Measurements from ENCODE around the gene ZFYVE28. TPM values are rescaled to one million over a fixed set of nuclear protein-coding genes. Genes with fewer than 3 reads are reported as not detected.

The ZFYVE28 gene
- total and polyA plus RNA-seq, 3 experiments from 2014 or later, result 12.9 to 14.8 (median 13.2) TPM

DNA sequence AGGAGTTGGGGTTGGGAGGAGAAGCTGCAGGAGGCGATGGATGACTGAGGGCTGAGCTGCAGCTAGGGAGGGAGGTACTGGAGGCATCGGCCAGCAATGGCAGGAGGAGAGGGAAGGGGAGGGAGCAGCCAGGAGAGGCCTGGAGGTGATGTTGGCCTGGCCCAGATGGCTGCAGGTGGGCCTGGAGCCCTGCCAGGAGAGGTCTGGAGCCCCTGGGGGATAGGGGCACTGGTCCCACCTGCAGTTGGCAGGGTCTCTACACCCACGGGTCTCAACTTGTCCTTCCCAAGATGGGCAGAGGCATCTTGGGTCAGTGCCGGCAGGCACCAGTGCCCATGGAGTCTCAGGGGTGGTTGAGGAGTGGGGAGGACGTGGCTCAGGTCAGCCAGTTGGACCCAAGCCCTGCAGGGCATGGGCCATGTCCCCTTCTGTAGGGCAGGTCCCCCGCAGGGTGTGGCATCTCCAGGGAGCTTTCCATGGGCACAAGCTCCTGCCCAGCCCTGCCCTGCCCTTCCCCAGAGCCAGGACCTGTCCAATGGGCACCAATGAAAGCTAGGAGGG lies 153.9 kb downstream of the ZFYVE28 start:
- H3K9me3 Mint-ChIP-seq, result no peaks in the 10 kb centered on the region
- H3K36me3 Mint-ChIP-seq, result peaks cover 0 to 7% (median 0%) of the 10 kb centered on the region in 3 donors
- POLR2A ChIA-PET, result interaction anchor here (1.0 kb wide), 1 partner anchor 204 kb away, joined by 3 read pairs; the partner anchor contains the start of gene RNF4

DNA sequence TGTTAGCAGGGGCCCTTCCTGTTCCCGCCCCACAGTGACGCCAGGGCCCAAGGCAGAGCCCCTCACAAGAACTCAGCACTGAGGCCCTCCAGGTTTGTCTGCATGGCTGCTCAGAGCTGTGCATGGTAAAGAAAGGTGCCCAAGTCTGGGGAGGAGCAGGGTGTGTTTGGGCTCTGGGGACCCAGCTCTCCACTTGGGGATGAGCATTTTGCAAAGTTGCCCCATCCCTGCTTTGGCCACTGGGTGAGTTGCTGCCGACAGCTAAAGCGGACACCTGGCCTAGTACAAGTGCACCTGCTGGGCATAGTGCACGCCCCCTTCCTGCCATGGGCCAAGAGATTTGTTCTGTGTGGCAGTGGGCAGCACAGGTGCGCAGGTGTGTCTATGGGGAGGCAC lies 154.5 kb downstream of the ZFYVE28 start:
- Mint-ChIP-seq H3K4me3 (peak overlapping the region in 5 of 7 donors; percentile 11 to 90 (median 74)), H3K36me3 (peaks cover 0 to 6% (median 0%) of the 10 kb centered on the region in 3 donors), H3K9me3 (no peaks in the 10 kb centered on the region), H3K27me3 (no peaks in the 10 kb centered on the region), H3K27ac (peak overlapping the region in 5 of 8 donors; percentile 50 to 96 (median 73)), H3K4me1 (peaks cover 0 to 16% (median 4%) of the 10 kb centered on the region in 3 donors)
- Histone ChIP-seq H3K9me3 (ENCODE audit: low read length) (no peaks in the 10 kb centered on the region), H3K36me3 (ENCODE audit: insufficient read depth, low read length) (no peaks in the 10 kb centered on the region), H3K4me1 (ENCODE audit: insufficient read depth, low read length) (peaks cover 23% of the 10 kb centered on the region), H3K4me3 (ENCODE audit: low read length) (no peak overlapping the region), H3K27ac (ENCODE audit: low read depth, low read length) (no peak overlapping the region), H3K27me3 (ENCODE audit: insufficient read depth, low read length, poor library complexity, severe bottlenecking) (no peaks in the 10 kb centered on the region)
- ChIA-PET POLR2A (no interaction called here), CTCF (interaction anchor here (1.0 to 1.3 kb wide), 3 partner anchors 10 to 177 kb away, joined by 3 read pairs; no protein-coding TSS in a partner anchor)
- peak in 1 of 5 donors; percentile 39 for DNase-seq

More for the DNA sequence above, 153.9 kb downstream of the ZFYVE28 start:
- Histone ChIP-seq H3K4me1 (ENCODE audit: insufficient read depth, low read length) (peaks cover 20% of the 10 kb centered on the region), H3K27ac (ENCODE audit: low read depth, low read length) (no peak overlapping the region), H3K4me3 (ENCODE audit: low read length) (no peak overlapping the region), H3K27me3 (ENCODE audit: insufficient read depth, low read length, poor library complexity, severe bottlenecking) (no peaks in the 10 kb centered on the region), H3K9me3 (ENCODE audit: low read length) (no peaks in the 10 kb centered on the region), H3K36me3 (ENCODE audit: insufficient read depth, low read length) (no peaks in the 10 kb centered on the region)
- peak overlapping the region in 2 of 8 donors; percentile 90 to 96 for H3K27ac Mint-ChIP-seq
- DNase-seq, result peak in 1 of 5 donors; percentile 31
- CTCF ChIA-PET, result interaction anchor here (1.0 to 1.3 kb wide), 3 partner anchors 10 to 176 kb away, joined by 3 read pairs; no protein-coding TSS in a partner anchor
- H3K4me1 Mint-ChIP-seq, result peaks cover 0 to 13% (median 4%) of the 10 kb centered on the region in 3 donors
- no peaks in the 10 kb centered on the region for H3K27me3 Mint-ChIP-seq
- H3K4me3 Mint-ChIP-seq, result peak overlapping the region in 1 of 7 donors; percentile 60

DNA sequence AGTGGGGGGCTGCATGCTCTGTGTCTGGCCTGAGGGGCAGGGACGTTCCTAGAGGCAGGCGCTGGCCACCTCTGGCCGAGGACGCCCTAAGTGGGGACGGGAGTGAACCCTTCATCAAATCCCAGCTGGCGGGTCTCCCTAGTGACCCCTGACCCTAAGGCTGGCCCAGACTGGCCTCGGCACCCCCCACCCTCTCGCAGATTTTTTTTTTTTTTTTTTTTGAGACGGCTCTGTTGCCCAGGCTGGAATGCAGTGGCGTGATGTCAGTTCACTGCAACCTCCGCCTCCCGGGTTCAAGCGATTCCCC lies 155.5 kb downstream of the ZFYVE28 start:
- Histone ChIP-seq H3K27me3 (ENCODE audit: insufficient read depth, low read length, poor library complexity, severe bottlenecking) (no peaks in the 10 kb centered on the region), H3K27ac (ENCODE audit: low read depth, low read length) (peak overlapping the region; percentile 89), H3K36me3 (ENCODE audit: insufficient read depth, low read length) (no peaks in the 10 kb centered on the region), H3K9me3 (ENCODE audit: low read length) (no peaks in the 10 kb centered on the region), H3K4me3 (ENCODE audit: low read length) (peak overlapping the region; percentile 53), H3K4me1 (ENCODE audit: insufficient read depth, low read length) (peaks cover 23% of the 10 kb centered on the region)
- ChIA-PET POLR2A (interaction anchor here (0.7 to 2.1 kb wide), 8 partner anchors 19 to 493 kb away, joined by 5 to 29 read pairs (median 14); partner anchors contain the start of genes FAM193A, HAUS3, POLN and RNF4), CTCF (interaction anchor here (1.2 to 2.0 kb wide), 4 partner anchors 9 to 203 kb away, joined by 3 to 9 read pairs (median 3); partner anchors contain the start of genes CFAP99 and ZFYVE28)
- H3K4me1 Mint-ChIP-seq, result peaks cover 0 to 18% (median 4%) of the 10 kb centered on the region in 3 donors
- H3K27ac Mint-ChIP-seq, result peak overlapping the region; percentile 73 to 90 (median 84)
- no peak for DNase-seq
- H3K27me3 Mint-ChIP-seq, result no peaks in the 10 kb centered on the region
- no peaks in the 10 kb centered on the region for H3K9me3 Mint-ChIP-seq
- H3K36me3 Mint-ChIP-seq, result peaks cover 0 to 8% (median 0%) of the 10 kb centered on the region in 3 donors
- peak overlapping the region; percentile 46 to 90 (median 76) for H3K4me3 Mint-ChIP-seq

- DNase-seq, result peak; percentile 97 to 99 (median 98)
- Histone ChIP-seq H3K36me3 (ENCODE audit: insufficient read depth, low read length) (no peaks in the 10 kb centered on the region), H3K27me3 (ENCODE audit: insufficient read depth, low read length, poor library complexity, severe bottlenecking) (no peaks in the 10 kb centered on the region), H3K9me3 (ENCODE audit: low read length) (no peaks in the 10 kb centered on the region), H3K4me3 (ENCODE audit: low read length) (peak overlapping the region; percentile 53), H3K27ac (ENCODE audit: low read depth, low read length) (peak overlapping the region; percentile 89), H3K4me1 (ENCODE audit: insufficient read depth, low read length) (peaks cover 23% of the 10 kb centered on the region)
- H3K9me3 Mint-ChIP-seq, result no peaks in the 10 kb centered on the region
- H3K27ac Mint-ChIP-seq, result peak overlapping the region; percentile 76 to 90 (median 86)
- ChIA-PET POLR2A (interaction anchor here (0.5 to 2.1 kb wide), 13 partner anchors 18 to 1150 kb away, joined by 3 to 29 read pairs (median 8); partner anchors contain the start of genes CFAP99, FAM193A, HAUS3 and NSD2), CTCF (interaction anchor here (0.7 to 2.0 kb wide), 8 partner anchors 20 to 204 kb away, joined by 3 to 9 read pairs (median 4); partner anchors contain the start of genes CFAP99 and ZFYVE28)
- peaks cover 0 to 14% (median 1%) of the 10 kb centered on the region in 3 donors for H3K36me3 Mint-ChIP-seq
- H3K4me1 Mint-ChIP-seq, result peaks cover 0 to 24% (median 4%) of the 10 kb centered on the region in 3 donors
- H3K4me3 Mint-ChIP-seq, result peak overlapping the region; percentile 74 to 90 (median 76)
- H3K27me3 Mint-ChIP-seq, result no peaks in the 10 kb centered on the region
Observed at GRCh38 chr4:2262145-2262943, 156.1 kb downstream of the ZFYVE28 start.

- H3K27me3 Mint-ChIP-seq, result no peaks in the 10 kb centered on the region
- H3K9me3 ChIP-seq (ENCODE audit: low read length), result no peaks in the 10 kb centered on the region
- peaks cover 0 to 19% (median 1%) of the 10 kb centered on the region in 3 donors for H3K36me3 Mint-ChIP-seq
- H3K4me1 Mint-ChIP-seq, result peaks cover 0 to 29% (median 7%) of the 10 kb centered on the region in 3 donors
- H3K27me3 ChIP-seq (ENCODE audit: insufficient read depth, low read length, poor library complexity, severe bottlenecking), result no peaks in the 10 kb centered on the region
- H3K4me3 ChIP-seq (ENCODE audit: low read length), result peak within 1 kb of the TSS; percentile 58
- CTCF ChIA-PET, result interaction anchor here (0.7 to 2.0 kb wide), 8 partner anchors 20 to 204 kb away, joined by 3 to 9 read pairs (median 4); partner anchors contain the start of genes CFAP99 and ZFYVE28
- POLR2A ChIA-PET, result interaction anchor here (0.5 to 2.1 kb wide), 11 partner anchors 17 to 274 kb away, joined by 3 to 29 read pairs (median 10); partner anchors contain the start of genes CFAP99, FAM193A, HAUS3 and POLN
- no peak for DNase-seq
- no peaks in the 10 kb centered on the region for H3K9me3 Mint-ChIP-seq
- peak within 1 kb of the TSS; percentile 89 for H3K27ac ChIP-seq (ENCODE audit: low read depth, low read length)
- peak within 1 kb of the TSS; percentile 76 to 90 (median 86) for H3K27ac Mint-ChIP-seq
- peak within 1 kb of the TSS; percentile 74 to 90 (median 76) for H3K4me3 Mint-ChIP-seq
- peaks cover 23% of the 10 kb centered on the region for H3K4me1 ChIP-seq (ENCODE audit: insufficient read depth, low read length)
- H3K36me3 ChIP-seq (ENCODE audit: insufficient read depth, low read length), result no peaks in the 10 kb centered on the region
Observed at GRCh38 chr4:2261853-2262144, 156.6 kb downstream of the ZFYVE28 start, which contains the start of gene MXD4. Gene MXD4, minus strand, starts transcription at chr4:2262109. Its CDS starts 129 bp downstream, at chr4:2261980.

GRCh38 chr4:2261110-2261852 lies 157.2 kb downstream of the ZFYVE28 start:
- Histone ChIP-seq H3K36me3 (ENCODE audit: insufficient read depth, low read length) (no peaks in the 10 kb centered on the region), H3K27ac (ENCODE audit: low read depth, low read length) (peak overlapping the region; percentile 79), H3K4me1 (ENCODE audit: insufficient read depth, low read length) (peaks cover 23% of the 10 kb centered on the region), H3K27me3 (ENCODE audit: insufficient read depth, low read length, poor library complexity, severe bottlenecking) (no peaks in the 10 kb centered on the region), H3K4me3 (ENCODE audit: low read length) (peak overlapping the region; percentile 58), H3K9me3 (ENCODE audit: low read length) (no peaks in the 10 kb centered on the region)
- Mint-ChIP-seq H3K4me1 (peaks cover 0 to 31% (median 7%) of the 10 kb centered on the region in 3 donors), H3K27me3 (no peaks in the 10 kb centered on the region), H3K36me3 (peaks cover 0 to 21% (median 1%) of the 10 kb centered on the region in 3 donors), H3K4me3 (peak overlapping the region; percentile 56 to 90 (median 73)), H3K9me3 (no peaks in the 10 kb centered on the region), H3K27ac (peak overlapping the region in 6 of 8 donors; percentile 22 to 90 (median 54))
- ChIA-PET POLR2A (interaction anchor here (0.5 to 2.1 kb wide), 8 partner anchors 20 to 275 kb away, joined by 3 to 29 read pairs (median 14); partner anchors contain the start of genes CFAP99, FAM193A, HAUS3 and POLN), CTCF (interaction anchor here (1.0 to 2.0 kb wide), 3 partner anchors 21 to 158 kb away, joined by 4 to 9 read pairs (median 5); partner anchors contain the start of genes CFAP99 and ZFYVE28)
- peak; percentile 48 to 73 (median 63) for DNase-seq
